HL-60 (cell line): ENCODE results near the gene RAPGEF4.

Source experiments
- DNase-seq, 2 experiments: peaks; one replicate each; pipeline ENCODE4 v3.0.0-alpha.2; 2010 to 2020; ENCODE audit warnings: low read depth in 1 of 2, low spot score in 1 of 2
- H3K27ac ChIP-seq: fragments of 250-450 bp; sonication (Bioruptor Pico); replicated peaks from 2 replicates; pipeline ENCODE4 v1.5.1; 2020; ENCODE audit warnings: mild to moderate bottlenecking, moderate library complexity
- H3K27me3 ChIP-seq: fragments of 250-450 bp; sonication (Bioruptor Pico); 2 replicates; pipeline ENCODE4 v1.5.1; 2021; ENCODE audit warnings: mild to moderate bottlenecking, moderate library complexity; ENCODE audit not compliant: insufficient read depth, poor library complexity, severe bottlenecking
- H3K4me3 ChIP-seq: replicated peaks from 2 replicates; pipeline ENCODE4 v1.5.1; 2011; ENCODE audit warnings: mild to moderate bottlenecking, control low read depth, low read length; ENCODE audit not compliant: insufficient read depth
- GABPA ChIP-seq: IDR thresholded peaks from 2 replicates; pipeline ENCODE4 v1.6.1; 2012; ENCODE audit warnings: low read depth
- POLR2AphosphoS5 ChIP-seq: IDR thresholded peaks from 2 replicates; pipeline ENCODE4 v1.6.1; 2012; ENCODE audit warnings: low read depth
- SPI1 ChIP-seq: IDR thresholded peaks from 2 replicates; pipeline ENCODE4 v1.6.1; 2012; ENCODE audit warnings: low read depth, mild to moderate bottlenecking, borderline replicate concordance
- TF ChIP-seq, protein P1 (sequence below): IDR thresholded peaks from one replicate; pipeline ENCODE4 v1.5.1; 2011; ENCODE audit warnings: low read length, control low read depth, inconsistent platforms; ENCODE audit not compliant: insufficient read depth
- TF ChIP-seq, protein P2 (sequence below): IDR thresholded peaks from 2 replicates; pipeline ENCODE4 v1.6.1; 2012; ENCODE audit warnings: low read depth; ENCODE audit not compliant: insufficient replicate concordance

RAPGEF4 gene

DNA sequence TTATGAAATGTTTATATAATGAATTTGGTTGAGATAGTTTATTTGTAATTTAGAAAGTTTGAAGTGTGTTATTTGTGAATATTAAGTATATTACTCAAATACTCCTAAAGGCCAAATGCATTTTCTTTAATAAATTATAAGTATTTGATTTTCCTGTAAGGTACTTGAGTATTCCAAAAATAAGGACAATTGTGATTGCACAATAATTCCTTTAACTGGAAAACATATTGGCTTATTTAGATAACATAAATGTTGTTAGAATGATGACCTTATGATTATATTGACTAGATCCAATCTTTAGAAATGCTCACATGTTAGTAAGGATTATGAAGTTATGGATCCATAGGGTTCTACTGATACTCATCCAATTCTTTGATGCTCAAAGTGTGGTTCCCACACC, 214.9 kb downstream of the RAPGEF4 start:
- TF ChIP-seq, protein P1, sequence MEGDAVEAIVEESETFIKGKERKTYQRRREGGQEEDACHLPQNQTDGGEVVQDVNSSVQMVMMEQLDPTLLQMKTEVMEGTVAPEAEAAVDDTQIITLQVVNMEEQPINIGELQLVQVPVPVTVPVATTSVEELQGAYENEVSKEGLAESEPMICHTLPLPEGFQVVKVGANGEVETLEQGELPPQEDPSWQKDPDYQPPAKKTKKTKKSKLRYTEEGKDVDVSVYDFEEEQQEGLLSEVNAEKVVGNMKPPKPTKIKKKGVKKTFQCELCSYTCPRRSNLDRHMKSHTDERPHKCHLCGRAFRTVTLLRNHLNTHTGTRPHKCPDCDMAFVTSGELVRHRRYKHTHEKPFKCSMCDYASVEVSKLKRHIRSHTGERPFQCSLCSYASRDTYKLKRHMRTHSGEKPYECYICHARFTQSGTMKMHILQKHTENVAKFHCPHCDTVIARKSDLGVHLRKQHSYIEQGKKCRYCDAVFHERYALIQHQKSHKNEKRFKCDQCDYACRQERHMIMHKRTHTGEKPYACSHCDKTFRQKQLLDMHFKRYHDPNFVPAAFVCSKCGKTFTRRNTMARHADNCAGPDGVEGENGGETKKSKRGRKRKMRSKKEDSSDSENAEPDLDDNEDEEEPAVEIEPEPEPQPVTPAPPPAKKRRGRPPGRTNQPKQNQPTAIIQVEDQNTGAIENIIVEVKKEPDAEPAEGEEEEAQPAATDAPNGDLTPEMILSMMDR = no peak
- TF ChIP-seq GABPA (no peak), SPI1 (no peak), POLR2AphosphoS5 (no peak)
- TF ChIP-seq, protein P2, sequence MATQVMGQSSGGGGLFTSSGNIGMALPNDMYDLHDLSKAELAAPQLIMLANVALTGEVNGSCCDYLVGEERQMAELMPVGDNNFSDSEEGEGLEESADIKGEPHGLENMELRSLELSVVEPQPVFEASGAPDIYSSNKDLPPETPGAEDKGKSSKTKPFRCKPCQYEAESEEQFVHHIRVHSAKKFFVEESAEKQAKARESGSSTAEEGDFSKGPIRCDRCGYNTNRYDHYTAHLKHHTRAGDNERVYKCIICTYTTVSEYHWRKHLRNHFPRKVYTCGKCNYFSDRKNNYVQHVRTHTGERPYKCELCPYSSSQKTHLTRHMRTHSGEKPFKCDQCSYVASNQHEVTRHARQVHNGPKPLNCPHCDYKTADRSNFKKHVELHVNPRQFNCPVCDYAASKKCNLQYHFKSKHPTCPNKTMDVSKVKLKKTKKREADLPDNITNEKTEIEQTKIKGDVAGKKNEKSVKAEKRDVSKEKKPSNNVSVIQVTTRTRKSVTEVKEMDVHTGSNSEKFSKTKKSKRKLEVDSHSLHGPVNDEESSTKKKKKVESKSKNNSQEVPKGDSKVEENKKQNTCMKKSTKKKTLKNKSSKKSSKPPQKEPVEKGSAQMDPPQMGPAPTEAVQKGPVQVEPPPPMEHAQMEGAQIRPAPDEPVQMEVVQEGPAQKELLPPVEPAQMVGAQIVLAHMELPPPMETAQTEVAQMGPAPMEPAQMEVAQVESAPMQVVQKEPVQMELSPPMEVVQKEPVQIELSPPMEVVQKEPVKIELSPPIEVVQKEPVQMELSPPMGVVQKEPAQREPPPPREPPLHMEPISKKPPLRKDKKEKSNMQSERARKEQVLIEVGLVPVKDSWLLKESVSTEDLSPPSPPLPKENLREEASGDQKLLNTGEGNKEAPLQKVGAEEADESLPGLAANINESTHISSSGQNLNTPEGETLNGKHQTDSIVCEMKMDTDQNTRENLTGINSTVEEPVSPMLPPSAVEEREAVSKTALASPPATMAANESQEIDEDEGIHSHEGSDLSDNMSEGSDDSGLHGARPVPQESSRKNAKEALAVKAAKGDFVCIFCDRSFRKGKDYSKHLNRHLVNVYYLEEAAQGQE = no peak
- Histone ChIP-seq H3K27ac (no peak overlapping the region), H3K27me3 (peaks cover 2% of the 10 kb centered on the region), H3K4me3 (no peak overlapping the region)
- no peak for DNase-seq

DNA sequence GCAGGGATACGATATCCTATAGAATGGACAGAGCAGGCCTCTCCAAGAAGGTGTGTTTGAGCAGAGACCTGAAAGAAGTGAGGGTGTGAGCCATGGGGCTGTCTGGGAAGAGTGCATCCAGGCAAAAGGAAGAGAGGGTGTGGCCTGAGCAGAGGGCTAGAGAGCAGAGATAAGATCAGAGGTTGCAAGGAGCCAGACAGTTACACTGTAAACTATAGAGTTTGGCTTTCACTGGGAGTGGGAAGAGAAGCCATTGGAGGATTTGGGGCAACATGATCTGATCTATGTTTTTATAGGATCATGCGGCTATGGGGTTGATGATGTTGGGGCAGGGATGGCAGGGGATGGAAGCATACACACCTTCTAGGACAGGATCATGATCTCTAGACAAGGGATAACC, 215.9 kb downstream of the RAPGEF4 start:
- Histone ChIP-seq H3K4me3 (no peak overlapping the region), H3K27me3 (peaks cover 2% of the 10 kb centered on the region), H3K27ac (no peak overlapping the region)
- TF ChIP-seq, protein P1 = no peak
- no peak for TF ChIP-seq SPI1
- TF ChIP-seq, protein P2 = no peak
- TF ChIP-seq GABPA = no peak
- no peak for TF ChIP-seq POLR2AphosphoS5
- no peak for DNase-seq

DNA sequence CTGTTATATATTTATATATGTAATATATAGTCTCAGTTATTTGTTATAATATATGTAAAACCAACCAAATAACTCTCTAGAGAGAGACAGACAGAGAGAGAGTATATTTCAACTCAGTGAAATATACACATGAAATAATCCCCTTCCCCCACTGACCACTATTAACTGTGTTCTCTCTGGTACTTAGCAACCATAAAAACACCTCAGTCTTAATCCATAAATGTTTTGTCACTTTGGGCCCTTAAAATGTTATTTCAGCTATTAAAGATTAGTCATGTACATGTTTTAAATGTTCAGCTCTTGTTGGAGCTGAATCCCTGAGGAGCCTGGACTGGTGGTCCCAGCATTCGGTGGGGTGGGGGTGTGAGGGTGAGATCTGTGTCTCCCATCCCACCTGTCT, 217.8 kb downstream of the RAPGEF4 start:
- peaks cover 2% of the 10 kb centered on the region for H3K27me3 ChIP-seq
- TF ChIP-seq, protein P2 = no peak
- TF ChIP-seq SPI1 (no peak), GABPA (no peak), POLR2AphosphoS5 (no peak)
- TF ChIP-seq, protein P1 = no peak
- no peak overlapping the region for H3K27ac ChIP-seq
- H3K4me3 ChIP-seq = no peak overlapping the region
- no peak for DNase-seq
